Measurements from ENCODE around the gene PRR5L. TPM values are rescaled to one million over a fixed set of nuclear protein-coding genes. Genes with fewer than 3 reads are reported as not detected.

The PRR5L gene
- total and polyA plus RNA-seq, 9 of the 15 experiments (the other 6 are each of a cell fraction or from before 2014, with no cell fraction given): 0.11 to 0.60 (median 0.36) TPM; not detected in 2

- in situ Hi-C loops (cut with MboI): no loop called here
- Histone ChIP-seq H3K27ac (ENCODE audit: extremely low read depth, low read depth, low read length) (no peak overlapping the region), H3K4me3 (no peak overlapping the region), H3K9me3 (replicated peaks; ENCODE audit: control insufficient read depth, insufficient read depth, low read depth, low read length) (no peaks in the 10 kb centered on the region), H3K79me2 (ENCODE audit: control insufficient read depth, insufficient read depth, low read length) (no peaks in the 10 kb centered on the region), H3K36me3 (ENCODE audit: control insufficient read depth, insufficient read depth, low read length) (no peaks in the 10 kb centered on the region), H3K4me1 (replicated peaks in 1 of 2; ENCODE audit: control insufficient read depth in 2 of 2, insufficient read depth in 2 of 2, low read length in 2 of 2) (no peaks in the 10 kb centered on the region; a peak in 1 of 5 replicates), H3K9me1 (ENCODE audit: control insufficient read depth, insufficient read depth, low read length) (no peaks in the 10 kb centered on the region), H2AFZ (ENCODE audit: low read depth, low read length) (no peak overlapping the region), H3K27me3 (ENCODE audit: control insufficient read depth in 2 of 2, insufficient read depth in 2 of 2, low read length in 2 of 2) (peaks cover 3 to 20% of the 10 kb centered on the region in 2 experiments; a peak in 2 of 5 replicates), H4K20me1 (replicated peaks; ENCODE audit: control insufficient read depth, insufficient read depth, low read length) (no peaks in the 10 kb centered on the region), H3K9ac (ENCODE audit: insufficient read depth in 1 of 2, low read depth in 2 of 2, low read length in 2 of 2) (no peak overlapping the region), H3K4me2 (ENCODE audit: insufficient read depth, low read length) (no peak overlapping the region)
- BruUV-seq (replicated peaks): no TSS peak
- FAIRE-seq (no peak), ATAC-seq (no peak), DNase-seq (ENCODE audit: extremely low read depth in 1 of 4, low spot score in 3 of 4) (no peak)
- POLR2A ChIA-PET: no interaction called here
- intact Hi-C loops (cut with micrococcal nuclease): no loop called here
- WGBS (ENCODE audit: insufficient coverage, low coverage, missing lambda C conversion rate): 7% methylated on average over 6 of the region's 6 CpGs
- CTCF ChIA-PET (ENCODE audit: low intra/inter-chr PET ratio): no interaction called here
- no peak for TF ChIP-seq MECOM (CRISPR knock-in tag; IDR thresholded peaks at IDR 0.05)
- no peak for TF ChIP-seq NCOA2 (IDR thresholded peaks at IDR 0.05; ENCODE audit: partially characterized antibody in 2 of 2)
- TF ChIP-seq, protein P1, sequence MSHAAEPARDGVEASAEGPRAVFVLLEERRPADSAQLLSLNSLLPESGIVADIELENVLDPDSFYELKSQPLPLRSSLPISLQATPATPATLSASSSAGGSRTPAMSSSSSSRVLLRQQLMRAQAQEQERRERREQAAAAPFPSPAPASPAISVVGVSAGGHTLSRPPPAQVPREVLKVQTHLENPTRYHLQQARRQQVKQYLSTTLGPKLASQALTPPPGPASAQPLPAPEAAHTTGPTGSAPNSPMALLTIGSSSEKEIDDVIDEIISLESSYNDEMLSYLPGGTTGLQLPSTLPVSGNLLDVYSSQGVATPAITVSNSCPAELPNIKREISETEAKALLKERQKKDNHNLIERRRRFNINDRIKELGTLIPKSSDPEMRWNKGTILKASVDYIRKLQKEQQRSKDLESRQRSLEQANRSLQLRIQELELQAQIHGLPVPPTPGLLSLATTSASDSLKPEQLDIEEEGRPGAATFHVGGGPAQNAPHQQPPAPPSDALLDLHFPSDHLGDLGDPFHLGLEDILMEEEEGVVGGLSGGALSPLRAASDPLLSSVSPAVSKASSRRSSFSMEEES (CRISPR knock-in tag; IDR thresholded peaks at IDR 0.05): no peak
- no peak for TF ChIP-seq HMG20A (CRISPR knock-in tag; conservative IDR thresholded peaks at IDR 0.05)
- no peak for TF ChIP-seq HDAC6 (IDR thresholded peaks at IDR 0.05; ENCODE audit: low read depth, low read length)
- no peak for TF ChIP-seq ZNF778 (CRISPR knock-in tag; IDR thresholded peaks at IDR 0.05)
- TF ChIP-seq HDGF (IDR thresholded peaks at IDR 0.05): no peak
- no peak for TF ChIP-seq MNT (conservative IDR thresholded peaks at IDR 0.05)
- TF ChIP-seq, protein P2, sequence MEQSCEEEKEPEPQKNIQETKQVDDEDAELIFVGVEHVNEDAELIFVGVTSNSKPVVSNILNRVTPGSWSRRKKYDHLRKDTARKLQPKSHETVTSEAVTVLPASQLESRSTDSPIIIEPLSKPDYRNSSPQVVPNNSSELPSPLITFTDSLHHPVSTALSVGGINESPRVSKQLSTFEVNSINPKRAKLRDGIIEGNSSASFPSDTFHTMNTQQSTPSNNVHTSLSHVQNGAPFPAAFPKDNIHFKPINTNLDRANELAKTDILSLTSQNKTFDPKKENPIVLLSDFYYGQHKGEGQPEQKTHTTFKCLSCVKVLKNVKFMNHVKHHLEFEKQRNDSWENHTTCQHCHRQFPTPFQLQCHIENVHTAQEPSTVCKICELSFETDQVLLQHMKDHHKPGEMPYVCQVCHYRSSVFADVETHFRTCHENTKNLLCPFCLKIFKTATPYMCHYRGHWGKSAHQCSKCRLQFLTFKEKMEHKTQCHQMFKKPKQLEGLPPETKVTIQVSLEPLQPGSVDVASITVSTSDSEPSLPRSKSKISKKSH (CRISPR knock-in tag; IDR thresholded peaks at IDR 0.05): no peak
- TF ChIP-seq ZSCAN29 (IDR thresholded peaks at IDR 0.05): no peak
- no peak for TF ChIP-seq ATF3 (IDR thresholded peaks at IDR 0.05)
- no peak for TF ChIP-seq ATF3 (CRISPR knock-in tag; conservative IDR thresholded peaks at IDR 0.05)
Observed at GRCh38 chr11:36425561-36426081, 129.5 kb downstream of the PRR5L start.

Data from K562 (cell line).